ENCODE data around the gene PTPN6.

DNA sequence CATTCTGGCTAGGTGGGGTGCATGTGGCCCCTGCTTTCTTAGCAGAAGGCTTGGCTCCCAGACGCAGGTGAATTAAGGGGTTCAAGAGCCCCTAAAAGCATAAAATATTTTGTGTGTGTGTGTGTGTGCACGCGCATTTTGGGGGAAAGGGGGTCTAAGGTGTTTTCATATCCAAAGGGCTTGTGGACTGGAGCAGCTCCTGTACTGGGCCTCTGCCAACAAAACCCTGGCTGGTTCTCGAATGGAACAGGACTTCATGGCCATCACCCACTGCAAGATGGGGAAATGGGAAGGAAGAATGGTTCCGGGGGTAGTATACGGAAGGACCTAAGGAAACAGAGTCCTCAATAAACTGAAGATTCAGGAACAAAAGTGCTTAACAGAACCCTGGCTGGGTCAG, 27.3 kb upstream of the PTPN6 start:
- TF ChIP-seq, protein P1, sequence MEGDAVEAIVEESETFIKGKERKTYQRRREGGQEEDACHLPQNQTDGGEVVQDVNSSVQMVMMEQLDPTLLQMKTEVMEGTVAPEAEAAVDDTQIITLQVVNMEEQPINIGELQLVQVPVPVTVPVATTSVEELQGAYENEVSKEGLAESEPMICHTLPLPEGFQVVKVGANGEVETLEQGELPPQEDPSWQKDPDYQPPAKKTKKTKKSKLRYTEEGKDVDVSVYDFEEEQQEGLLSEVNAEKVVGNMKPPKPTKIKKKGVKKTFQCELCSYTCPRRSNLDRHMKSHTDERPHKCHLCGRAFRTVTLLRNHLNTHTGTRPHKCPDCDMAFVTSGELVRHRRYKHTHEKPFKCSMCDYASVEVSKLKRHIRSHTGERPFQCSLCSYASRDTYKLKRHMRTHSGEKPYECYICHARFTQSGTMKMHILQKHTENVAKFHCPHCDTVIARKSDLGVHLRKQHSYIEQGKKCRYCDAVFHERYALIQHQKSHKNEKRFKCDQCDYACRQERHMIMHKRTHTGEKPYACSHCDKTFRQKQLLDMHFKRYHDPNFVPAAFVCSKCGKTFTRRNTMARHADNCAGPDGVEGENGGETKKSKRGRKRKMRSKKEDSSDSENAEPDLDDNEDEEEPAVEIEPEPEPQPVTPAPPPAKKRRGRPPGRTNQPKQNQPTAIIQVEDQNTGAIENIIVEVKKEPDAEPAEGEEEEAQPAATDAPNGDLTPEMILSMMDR (conservative IDR thresholded peaks at IDR 0.05 in 1 of 2, IDR thresholded peaks at IDR 0.05 in 1 of 2; ENCODE audit: low read depth in 1 of 2, low read length in 2 of 2), result no peak
- TF ChIP-seq EZH2 (IDR thresholded peaks at IDR 0.05; ENCODE audit: low read length, missing control alignments), result no peak

Measured in fibroblast of lung (primary cell).